Uterus (tissue), 2 donors: Measurements from ENCODE around the gene AHI1.

Experiments used
- POLR2A ChIP-seq, 2 donors: fragments of 450-650 bp; IDR thresholded peaks; one replicate each; pipeline ENCODE4 v1.6.1; 2016; ENCODE audit warnings: antibody characterized with exemption in 2 of 2, mild to moderate bottlenecking in 1 of 2, moderate library complexity in 1 of 2
- TF ChIP-seq, protein P1 (sequence below), 4 experiments: fragments of 200-600 bp in 2 of 4; fragments of 450-650 bp in 2 of 4; sonication (generic) in 2 of 4; IDR thresholded peaks; one replicate each; pipeline ENCODE4 v1.5.1; 2016 to 2019; ENCODE audit warnings: antibody characterized with exemption in 4 of 4, mild to moderate bottlenecking in 2 of 4, moderate library complexity in 1 of 4

- TF ChIP-seq POLR2A (IDR thresholded peaks at IDR 0.05): no peak
- TF ChIP-seq, protein P1, sequence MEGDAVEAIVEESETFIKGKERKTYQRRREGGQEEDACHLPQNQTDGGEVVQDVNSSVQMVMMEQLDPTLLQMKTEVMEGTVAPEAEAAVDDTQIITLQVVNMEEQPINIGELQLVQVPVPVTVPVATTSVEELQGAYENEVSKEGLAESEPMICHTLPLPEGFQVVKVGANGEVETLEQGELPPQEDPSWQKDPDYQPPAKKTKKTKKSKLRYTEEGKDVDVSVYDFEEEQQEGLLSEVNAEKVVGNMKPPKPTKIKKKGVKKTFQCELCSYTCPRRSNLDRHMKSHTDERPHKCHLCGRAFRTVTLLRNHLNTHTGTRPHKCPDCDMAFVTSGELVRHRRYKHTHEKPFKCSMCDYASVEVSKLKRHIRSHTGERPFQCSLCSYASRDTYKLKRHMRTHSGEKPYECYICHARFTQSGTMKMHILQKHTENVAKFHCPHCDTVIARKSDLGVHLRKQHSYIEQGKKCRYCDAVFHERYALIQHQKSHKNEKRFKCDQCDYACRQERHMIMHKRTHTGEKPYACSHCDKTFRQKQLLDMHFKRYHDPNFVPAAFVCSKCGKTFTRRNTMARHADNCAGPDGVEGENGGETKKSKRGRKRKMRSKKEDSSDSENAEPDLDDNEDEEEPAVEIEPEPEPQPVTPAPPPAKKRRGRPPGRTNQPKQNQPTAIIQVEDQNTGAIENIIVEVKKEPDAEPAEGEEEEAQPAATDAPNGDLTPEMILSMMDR (IDR thresholded peaks at IDR 0.05): no peak
Measured at GRCh38 chr6:135537741-135538301, 40.3 kb upstream of the AHI1 start.
